Measurements from ENCODE around the gene UGT1A8.
"Not testable (repeated sequence)": the region's sequence is repeated elsewhere in the genome, so short reads cannot be mapped to it uniquely, and the experiment has no call there.

DNA sequence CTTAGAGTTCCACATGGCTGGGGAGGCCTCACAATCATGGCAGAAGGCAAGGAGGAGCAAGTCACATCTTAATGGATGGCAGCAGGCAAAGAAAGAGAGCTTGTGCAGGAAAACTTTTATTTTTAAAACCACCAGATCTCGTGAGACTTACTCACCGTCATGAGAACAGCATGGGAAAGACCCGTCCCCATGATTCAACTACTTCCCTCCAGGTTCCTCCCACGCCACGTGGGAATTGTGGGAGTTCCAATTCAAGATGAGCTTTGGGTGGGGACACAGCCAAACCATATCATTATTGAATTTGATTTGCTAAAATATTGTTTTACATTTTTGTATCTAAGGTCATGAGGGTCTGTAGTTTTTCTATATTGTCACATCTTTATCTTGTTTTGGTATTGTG is 40.1 kb upstream of the UGT1A8 start:
- TF ChIP-seq POLR2A (IDR thresholded peaks at IDR 0.05; ENCODE audit: extremely low read depth, insufficient read length) = not testable (repeated sequence)
- TF ChIP-seq, protein P1, sequence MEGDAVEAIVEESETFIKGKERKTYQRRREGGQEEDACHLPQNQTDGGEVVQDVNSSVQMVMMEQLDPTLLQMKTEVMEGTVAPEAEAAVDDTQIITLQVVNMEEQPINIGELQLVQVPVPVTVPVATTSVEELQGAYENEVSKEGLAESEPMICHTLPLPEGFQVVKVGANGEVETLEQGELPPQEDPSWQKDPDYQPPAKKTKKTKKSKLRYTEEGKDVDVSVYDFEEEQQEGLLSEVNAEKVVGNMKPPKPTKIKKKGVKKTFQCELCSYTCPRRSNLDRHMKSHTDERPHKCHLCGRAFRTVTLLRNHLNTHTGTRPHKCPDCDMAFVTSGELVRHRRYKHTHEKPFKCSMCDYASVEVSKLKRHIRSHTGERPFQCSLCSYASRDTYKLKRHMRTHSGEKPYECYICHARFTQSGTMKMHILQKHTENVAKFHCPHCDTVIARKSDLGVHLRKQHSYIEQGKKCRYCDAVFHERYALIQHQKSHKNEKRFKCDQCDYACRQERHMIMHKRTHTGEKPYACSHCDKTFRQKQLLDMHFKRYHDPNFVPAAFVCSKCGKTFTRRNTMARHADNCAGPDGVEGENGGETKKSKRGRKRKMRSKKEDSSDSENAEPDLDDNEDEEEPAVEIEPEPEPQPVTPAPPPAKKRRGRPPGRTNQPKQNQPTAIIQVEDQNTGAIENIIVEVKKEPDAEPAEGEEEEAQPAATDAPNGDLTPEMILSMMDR (IDR thresholded peaks at IDR 0.05; ENCODE audit: low read depth, low read length) = not testable (repeated sequence)
- TF ChIP-seq, protein P2, sequence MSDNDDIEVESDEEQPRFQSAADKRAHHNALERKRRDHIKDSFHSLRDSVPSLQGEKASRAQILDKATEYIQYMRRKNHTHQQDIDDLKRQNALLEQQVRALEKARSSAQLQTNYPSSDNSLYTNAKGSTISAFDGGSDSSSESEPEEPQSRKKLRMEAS (IDR thresholded peaks at IDR 0.05; ENCODE audit: low read depth, low read length) = not testable (repeated sequence)
